K562 (cell line): ENCODE results near the gene BOD1L2. TPM values are rescaled to one million over a fixed set of nuclear protein-coding genes. Genes with fewer than 3 reads are reported as not detected.

Experiments used
- E2F8 ChIP-seq: fragments of 450-650 bp; IDR thresholded peaks from 2 replicates; pipeline ENCODE4 v1.7.1; 2018; ENCODE audit warnings: mild to moderate bottlenecking, low read depth; ENCODE audit not compliant: partially characterized antibody
- ESRRB ChIP-seq: fragments of 250-450 bp; sonication (Bioruptor Pico); IDR thresholded peaks from 2 replicates; pipeline ENCODE4 v1.5.0; 2020; ENCODE audit warnings: mild to moderate bottlenecking, moderate library complexity, borderline replicate concordance
- MTA1 ChIP-seq: fragments of 450-650 bp; IDR thresholded peaks from 2 replicates; pipeline ENCODE4 v1.6.1; 2017; ENCODE audit warnings: borderline replicate concordance
- NRF1 ChIP-seq, 2 experiments: fragments of 450-650 bp; IDR thresholded peaks in 1 of 2; conservative IDR thresholded peaks in 1 of 2; 2 replicates each; pipeline ENCODE4 v1.6.1; 2014; ENCODE audit warnings: mild to moderate bottlenecking in 2 of 2
- PHB2 ChIP-seq: fragments of 450-650 bp; IDR thresholded peaks from 2 replicates; pipeline ENCODE4 v1.6.1; 2017; ENCODE audit warnings: low read depth
- POLR2AphosphoS2 ChIP-seq: IDR thresholded peaks from 2 replicates; pipeline ENCODE4 v1.6.1; 2012; ENCODE audit warnings: low read length, improper control_type of control experiment
- USF2 ChIP-seq: sonication (generic); formaldehyde crosslinking; IDR thresholded peaks from 2 replicates; pipeline ENCODE4 v1.5.0; 2020; ENCODE audit warnings: missing genetic modification reagents
- ZFX ChIP-seq: sonication (generic); formaldehyde crosslinking; IDR thresholded peaks from 2 replicates; pipeline ENCODE4 v1.8.0; 2022; ENCODE audit warnings: mild to moderate bottlenecking, missing genetic modification reagents, moderate library complexity
- ZNF280A ChIP-seq: fragments of 450-650 bp; IDR thresholded peaks from 2 replicates; pipeline ENCODE4 v1.6.1; 2018; ENCODE audit warnings: mild to moderate bottlenecking, low read depth; ENCODE audit not compliant: partially characterized antibody
- ZNF431 ChIP-seq: sonication (generic); formaldehyde crosslinking; IDR thresholded peaks from 2 replicates; pipeline ENCODE4 v1.8.0; 2022; ENCODE audit warnings: mild to moderate bottlenecking, missing genetic modification reagents
- ZNF586 ChIP-seq: fragments of 450-650 bp; formaldehyde crosslinking; conservative IDR thresholded peaks from 2 replicates; pipeline ENCODE4 v1.4.0; 2020; ENCODE audit warnings: mild to moderate bottlenecking, moderate library complexity
- ZNF592 ChIP-seq: fragments of 450-650 bp; IDR thresholded peaks from 2 replicates; pipeline ENCODE4 v1.6.1; 2017; ENCODE audit warnings: antibody characterized with exemption, mild to moderate bottlenecking
- ZNF609 ChIP-seq: sonication (generic); formaldehyde crosslinking; IDR thresholded peaks from 2 replicates; pipeline ENCODE4 v1.8.1; 2023; ENCODE audit warnings: missing genetic modification reagents, mild to moderate bottlenecking, borderline replicate concordance
- polyA plus RNA-seq, 8 experiments: library from polyadenylated mRNA; depleted of rRNA in 4 of 8; stranded (reverse) in 5 of 8; unstranded in 3 of 8; fragments of >200 nt; fragmentation: Nextera tagmentation in 2 of 8; fragmentation: Illumina TruSeq in 1 of 8; extraction: Ambion mirVana in 2 of 8; extraction: Trizol in 1 of 8; gene quantifications; 2 replicates each; pipeline versions ENCODE4 v1.2.1 to v1.2.3, GENCODE V29; 2011 to 2014; ENCODE audit warnings: inconsistent platforms in 1 of 8, missing spikeins in 1 of 8
- total RNA-seq, 7 experiments: library from RNA; depleted of rRNA in 6 of 7; stranded (reverse); fragments of >200 nt in 6 of 7; fragmentation: Illumina TruSeq in 2 of 7; extraction: Trizol in 2 of 7; gene quantifications; 2 replicates each; pipeline versions ENCODE4 v1.2.1 to v1.2.3, GENCODE V29; 2011 to 2021; ENCODE audit warnings: low replicate concordance in 1 of 7

Gene BOD1L2
- total and polyA plus RNA-seq, 9 of the 15 experiments (the other 6 are each of a cell fraction or from before 2014, with no cell fraction given): 0.03 TPM; not detected in 8

- TF ChIP-seq NRF1 (conservative IDR thresholded peaks at IDR 0.05 in 1 of 2, IDR thresholded peaks at IDR 0.05 in 1 of 2) (no peak), ZNF586 (no peak), ZFX (CRISPR knock-in tag) (no peak), ESRRB (CRISPR knock-in tag) (no peak), PHB2 (no peak), POLR2AphosphoS2 (no peak), ZNF280A (no peak), ZNF592 (no peak), E2F8 (no peak), USF2 (CRISPR knock-in tag) (no peak), ZNF431 (CRISPR knock-in tag) (no peak), MTA1 (0 out of 2 replicates have a peak, but pooled peaks have one; percentile 36), ZNF609 (CRISPR knock-in tag) (no peak)
Measured at GRCh38 chr18:57134618-57135135, 12.2 kb upstream of the BOD1L2 start (continued).
